H1 (cell line): ENCODE data around the gene TMEM108. TPM values are rescaled to one million over a fixed set of nuclear protein-coding genes. Genes with fewer than 3 reads are reported as not detected.

ENCODE experiments used
- CTCF ChIA-PET: fragments of 300-600 bp; sonication (Branson Sonifier 250); formaldehyde crosslinking; loops from one replicate; lab custom pipeline; 2021; ENCODE audit not compliant: partially characterized antibody; lab: Charles Lee
- POLR2A ChIA-PET: fragments of 300-600 bp; sonication (Branson Sonifier 250); formaldehyde crosslinking; loops from one replicate; lab custom pipeline; 2021; ENCODE audit warnings: inconsistent platforms; ENCODE audit not compliant: partially characterized antibody; lab: Charles Lee
- DNase-seq, 2 experiments: peaks; one replicate each; pipeline versions ENCODE4 v3.0.0 to v3.0.0-alpha.2; 2010 to 2022; ENCODE audit warnings: low spot score in 2 of 2, low read depth in 1 of 2, mixed read lengths in 1 of 2
- FAIRE-seq: peaks from 2 replicates; lab custom pipeline; 2011; peaks lifted over from hg19 to GRCh38; lab: Jason Lieb, UNC
- H2AFZ ChIP-seq: 2 replicates; pipeline ENCODE4 v1.8.1; 2012; ENCODE audit warnings: low read length, inconsistent platforms
- H2AK5ac ChIP-seq: 2 replicates; pipeline ENCODE4 v1.6.1; 2013; ENCODE audit warnings: low read depth, low read length
- H2BK120ac ChIP-seq: replicated peaks from 2 replicates; pipeline ENCODE3; 2013; ENCODE audit warnings: low read depth, low read length, inconsistent platforms
- H2BK12ac ChIP-seq: 2 replicates; pipeline ENCODE4 v1.6.1; 2013; ENCODE audit warnings: low read depth, low read length
- H2BK15ac ChIP-seq: 2 replicates; pipeline ENCODE4 v1.6.1; 2013; ENCODE audit warnings: low read length
- H2BK20ac ChIP-seq: 2 replicates; pipeline ENCODE4 v1.6.1; 2013; ENCODE audit warnings: low read length
- H2BK5ac ChIP-seq: 2 replicates; pipeline ENCODE4 v1.6.1; 2013; ENCODE audit warnings: low read depth, low read length
- H3K14ac ChIP-seq: 2 replicates; pipeline ENCODE4 v1.6.1; 2013; ENCODE audit warnings: inconsistent platforms; ENCODE audit not compliant: insufficient read length
- H3K18ac ChIP-seq: 2 replicates; pipeline ENCODE4 v1.6.1; 2013; ENCODE audit warnings: low read length; ENCODE audit errors: extremely low read depth
- H3K23ac ChIP-seq: 2 replicates; pipeline ENCODE4 v1.6.1; 2013; ENCODE audit warnings: inconsistent platforms; ENCODE audit not compliant: insufficient read length
- H3K23me2 ChIP-seq: 2 replicates; pipeline ENCODE4 v1.6.1; 2013; ENCODE audit warnings: low read depth, low read length
- H3K27ac ChIP-seq: 2 replicates; pipeline ENCODE4 v1.6.1; 2011; ENCODE audit warnings: low read depth, low read length, inconsistent platforms
- H3K27me3 ChIP-seq, 4 experiments: replicated peaks in 1 of 4; 1 replicate in 1 of 4; 2 replicates in 3 of 4; pipeline versions ENCODE4 v1.6.1 to v1.8.1; 2011 to 2013; ENCODE audit warnings: low read length in 3 of 4, mild to moderate bottlenecking in 3 of 4, inconsistent platforms in 2 of 4, mixed read lengths in 2 of 4, moderate library complexity in 1 of 4; ENCODE audit not compliant: control insufficient read depth in 3 of 4, insufficient read depth in 3 of 4; ENCODE audit errors: extremely low read depth in 1 of 4
- H3K36me3 ChIP-seq, 4 experiments: 2 replicates each; pipeline versions ENCODE4 v1.6.1 to v1.8.1; 2011 to 2013; ENCODE audit warnings: mild to moderate bottlenecking in 4 of 4, low read length in 3 of 4, moderate library complexity in 2 of 4, control low read depth in 1 of 4, inconsistent platforms in 1 of 4; ENCODE audit not compliant: insufficient read depth in 4 of 4, control insufficient read depth in 2 of 4
- H3K4ac ChIP-seq: replicated peaks from 2 replicates; pipeline ENCODE3; 2013; ENCODE audit warnings: low read length, low read depth, mixed read lengths, inconsistent platforms; ENCODE audit not compliant: insufficient read length
- H3K4me1 ChIP-seq, 4 experiments: replicated peaks in 1 of 4; 1 replicate in 1 of 4; 2 replicates in 3 of 4; pipeline versions ENCODE4 v1.6.1 to v1.8.1; 2011 to 2013; ENCODE audit warnings: low read length in 3 of 4, inconsistent platforms in 2 of 4, mixed read lengths in 1 of 4; ENCODE audit not compliant: insufficient read depth in 4 of 4, control insufficient read depth in 3 of 4
- H3K4me2 ChIP-seq, 2 experiments: 2 replicates each; pipeline versions ENCODE4 v1.6.1 to v1.8.1; 2011 to 2013; ENCODE audit warnings: low read depth in 2 of 2, low read length in 2 of 2, control low read depth in 1 of 2, inconsistent platforms in 1 of 2, mild to moderate bottlenecking in 1 of 2; ENCODE audit not compliant: insufficient read depth in 1 of 2
- H3K4me3 ChIP-seq, 4 experiments: fragments of 200-600, 300-600 bp in 1 of 4; sonication (generic), shearing (Covaris generic), sonication (Bioruptor Twin) in 1 of 4; 2 replicates each; pipeline versions ENCODE4 v1.5.1 to v1.8.1; 2011 to 2016; ENCODE audit warnings: low read length in 4 of 4, low read depth in 3 of 4, control low read depth in 2 of 4, inconsistent platforms in 2 of 4, mild to moderate bottlenecking in 2 of 4, mixed read lengths in 1 of 4, moderate library complexity in 1 of 4; ENCODE audit not compliant: insufficient read depth in 2 of 4; ENCODE audit errors: extremely low read depth in 1 of 4
- H3K56ac ChIP-seq: replicated peaks from 2 replicates; pipeline ENCODE3; 2013; ENCODE audit warnings: low read depth, mild to moderate bottlenecking, mixed read lengths, low read length, inconsistent platforms; ENCODE audit not compliant: insufficient read length
- H3K79me1 ChIP-seq: 2 replicates; pipeline ENCODE4 v1.6.1; 2013; ENCODE audit warnings: low read depth, low read length, control low read depth
- H3K79me2 ChIP-seq, 2 experiments: 2 replicates each; pipeline versions ENCODE4 v1.6.1 to v1.8.1; 2012 to 2013; ENCODE audit warnings: low read length in 2 of 2, mild to moderate bottlenecking in 2 of 2, inconsistent platforms in 1 of 2; ENCODE audit not compliant: insufficient read depth in 2 of 2, control insufficient read depth in 1 of 2
- H3K9ac ChIP-seq, 4 experiments: replicated peaks in 1 of 4; 1 replicate in 1 of 4; 2 replicates in 3 of 4; pipeline versions ENCODE4 v1.6.1 to v1.8.1; 2011 to 2013; ENCODE audit warnings: low read depth in 3 of 4, low read length in 3 of 4, control low read depth in 2 of 4, mild to moderate bottlenecking in 2 of 4, moderate library complexity in 2 of 4, inconsistent platforms in 1 of 4; ENCODE audit errors: extremely low read depth in 1 of 4
- H3K9me3 ChIP-seq, 2 experiments: 2 replicates each; pipeline versions ENCODE4 v1.6.1 to v1.8.1; 2012 to 2013; ENCODE audit warnings: mild to moderate bottlenecking in 2 of 2, moderate library complexity in 2 of 2, control low read depth in 1 of 2, inconsistent platforms in 1 of 2, low read depth in 1 of 2, low read length in 1 of 2, mixed read lengths in 1 of 2; ENCODE audit not compliant: insufficient read depth in 2 of 2
- H4K20me1 ChIP-seq, 2 experiments: replicated peaks in 1 of 2; 2 replicates each; pipeline versions ENCODE3 to v1.8.1; 2011 to 2013; ENCODE audit warnings: inconsistent platforms in 2 of 2, low read length in 2 of 2, mild to moderate bottlenecking in 1 of 2; ENCODE audit not compliant: insufficient read depth in 2 of 2, control insufficient read depth in 1 of 2
- H4K5ac ChIP-seq: 2 replicates; pipeline ENCODE4 v1.6.1; 2013; ENCODE audit warnings: low read length, low read depth, mixed read lengths, inconsistent platforms; ENCODE audit not compliant: insufficient read length
- H4K8ac ChIP-seq: 2 replicates; pipeline ENCODE4 v1.8.0; 2013; ENCODE audit warnings: mild to moderate bottlenecking, moderate library complexity, low read length, inconsistent platforms; ENCODE audit not compliant: insufficient read depth; ENCODE audit errors: extremely low read depth
- H4K91ac ChIP-seq: replicated peaks from 2 replicates; pipeline ENCODE3; 2013; ENCODE audit warnings: low read length, mixed read lengths, inconsistent platforms; ENCODE audit not compliant: insufficient read length
- EP300 ChIP-seq, 2 experiments: IDR thresholded peaks; 1 replicate in 1 of 2; 2 replicates in 1 of 2; pipeline ENCODE4 v1.6.1; 2011 to 2012; ENCODE audit warnings: low read depth in 2 of 2, low read length in 2 of 2, mild to moderate bottlenecking in 2 of 2, borderline replicate concordance in 1 of 2, inconsistent platforms in 1 of 2, moderate library complexity in 1 of 2
- HDAC2 ChIP-seq, 2 experiments: fragments of 300-600 bp in 1 of 2; sonication (generic) in 1 of 2; IDR thresholded peaks; 2 replicates each; pipeline ENCODE4 v1.6.1; 2011 to 2012; ENCODE audit warnings: low read depth in 2 of 2, low read length in 2 of 2, mild to moderate bottlenecking in 2 of 2, moderate library complexity in 2 of 2, borderline replicate concordance in 1 of 2, inconsistent platforms in 1 of 2
- TCF12 ChIP-seq: IDR thresholded peaks from 2 replicates; pipeline ENCODE4 v1.6.1; 2011; ENCODE audit warnings: low read depth, mild to moderate bottlenecking, low read length
- WGBS, 2 experiments: shearing (Covaris generic) in 1 of 2; methylation state at CpG; one replicate each; pipeline versions ENCODE4 v1.1.6 to v1.1.7; 2013 to 2015; ENCODE audit warnings: low lambda C conversion rate in 2 of 2, mixed read lengths in 2 of 2, inconsistent platforms in 1 of 2, low coverage in 1 of 2, missing lambda C conversion rate in 1 of 2; ENCODE audit not compliant: insufficient replicate concordance in 2 of 2, insufficient coverage in 1 of 2, insufficient read length in 1 of 2; ENCODE audit errors: extremely low coverage in 1 of 2, missing lambda C conversion rate in 1 of 2; 5-methylcytosine and 5-hydroxymethylcytosine counted together
- polyA plus RNA-seq, 7 experiments: library from polyadenylated mRNA; depleted of rRNA in 3 of 7; stranded (reverse) in 5 of 7; unstranded in 2 of 7; fragments of >200 nt in 5 of 7; fragments of 200-250 nt in 2 of 7; gene quantifications; 1 replicate in 5 of 7; 2 replicates in 1 of 7; 4 replicates in 1 of 7; pipeline versions ENCODE4 v1.2.1 to v1.2.3, GENCODE V29; 2011 to 2013; ENCODE audit warnings: missing spikeins in 2 of 7, mixed read lengths in 2 of 7
- total RNA-seq: library from RNA; stranded (reverse); fragmentation: NEBNext Ultra II Directional; extraction: Animal tissue kit (Norgen Biotek cat#: 25700); gene quantifications from 2 replicates; pipeline ENCODE4 v1.2.1, GENCODE V29; 2021

TMEM108 gene
- total and polyA plus RNA-seq, 2 of the 8 experiments (the other 6 are each of a cell fraction or from before 2014, with no cell fraction given), result 14.3 to 16.2 TPM

DNA sequence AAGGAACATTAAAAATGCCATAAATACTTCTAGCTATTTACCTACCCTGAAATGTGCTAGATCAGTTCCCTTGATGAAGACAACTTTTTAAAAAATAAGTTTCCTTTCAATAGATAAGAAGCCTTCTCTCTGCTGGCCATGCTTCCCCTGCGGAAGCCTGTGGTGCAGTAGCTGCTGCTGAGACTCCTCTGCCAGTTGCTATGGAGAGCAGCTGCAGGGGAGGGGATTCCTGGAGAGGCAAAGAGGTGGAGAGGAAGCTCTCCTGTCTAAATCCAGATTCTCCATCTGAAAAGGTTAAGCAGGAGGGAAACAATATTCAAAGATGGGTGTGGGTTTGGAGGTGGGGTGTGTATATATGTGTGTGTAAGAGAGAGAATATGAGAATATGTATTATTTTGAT, 291.9 kb downstream of the TMEM108 start:
- no peak overlapping the region for H3K4ac ChIP-seq
- H3K4me2 ChIP-seq, result no peak overlapping the region
- H4K8ac ChIP-seq, result no peak overlapping the region
- H2BK5ac ChIP-seq, result no peak overlapping the region
- no peak overlapping the region for H2BK20ac ChIP-seq
- no peak overlapping the region for H3K18ac ChIP-seq
- no peak overlapping the region for H3K14ac ChIP-seq
- H2BK15ac ChIP-seq, result no peak overlapping the region
- no peaks in the 10 kb centered on the region; a peak in 1 of 7 replicates for H3K4me1 ChIP-seq
- POLR2A ChIA-PET, result no interaction called here
- no peak overlapping the region for H3K27ac ChIP-seq
- CTCF ChIA-PET, result interaction anchor here (0.6 to 1.4 kb wide), 6 partner anchors 8 to 599 kb away, joined by 3 to 6 read pairs (median 4); no protein-coding TSS in a partner anchor
- TF ChIP-seq TCF12, result no peak
- no peak for TF ChIP-seq EP300 (IDR thresholded peaks at IDR 0.05; ENCODE audit: borderline replicate concordance in 1 of 2, low read depth in 2 of 2, low read length in 2 of 2)
- TF ChIP-seq HDAC2 (IDR thresholded peaks at IDR 0.05; ENCODE audit: borderline replicate concordance in 1 of 2, low read depth in 2 of 2, low read length in 2 of 2), result 0 out of 4 replicates have a peak, but pooled peaks of 1 of the 2 experiments have one; percentile 27
- H3K23ac ChIP-seq, result no peak overlapping the region
- H2BK120ac ChIP-seq, result no peak overlapping the region
- H3K9me3 ChIP-seq, result no peaks in the 10 kb centered on the region
- H3K36me3 ChIP-seq, result no peaks in the 10 kb centered on the region
- FAIRE-seq (peak; percentile 24), DNase-seq (peak in 1 of 2 experiments; percentile 3)
- no peak overlapping the region for H4K91ac ChIP-seq
- H3K23me2 ChIP-seq, result no peaks in the 10 kb centered on the region
- no peaks in the 10 kb centered on the region for H3K27me3 ChIP-seq
- no peak overlapping the region for H3K56ac ChIP-seq
- no peak overlapping the region for H2AFZ ChIP-seq
- 20% methylated on average over 1 of the region's 1 CpG; no CpG with 5 or more reads in 1 of the 2 experiments for WGBS, 2 experiments
- no peaks in the 10 kb centered on the region for H4K20me1 ChIP-seq
- no peak overlapping the region for H2BK12ac ChIP-seq
- H3K4me3 ChIP-seq, result no peak overlapping the region
- no peaks in the 10 kb centered on the region for H3K79me2 ChIP-seq
- no peak overlapping the region for H4K5ac ChIP-seq
- H2AK5ac ChIP-seq, result no peak overlapping the region
- H3K79me1 ChIP-seq, result no peaks in the 10 kb centered on the region
- H3K9ac ChIP-seq, result no peak overlapping the region
